ENCODE measurements around the gene PLIN5.
"Not testable (repeated sequence)": the region's sequence is repeated elsewhere in the genome, so short reads cannot be mapped to it uniquely, and the experiment has no call there.

PLIN5 gene

DNA sequence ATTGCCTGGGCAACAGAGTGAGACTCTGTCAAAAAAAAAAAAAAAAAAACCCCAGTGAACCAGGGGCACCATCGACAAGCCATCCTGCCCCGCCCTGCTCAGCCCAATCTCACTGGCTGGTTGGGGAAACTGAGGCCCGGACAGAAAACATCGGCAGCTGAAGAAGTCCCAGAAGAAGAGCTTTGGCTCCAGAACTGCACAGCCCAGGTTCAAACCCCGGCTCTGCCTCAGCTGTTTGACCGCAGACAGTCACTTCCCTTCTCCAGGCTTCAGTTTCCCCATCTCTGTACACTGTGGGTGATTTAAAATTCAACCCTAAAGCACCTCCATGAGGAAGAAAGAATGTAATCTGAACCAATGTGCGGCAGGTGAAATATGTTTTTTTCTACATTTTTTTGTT, 33.9 kb upstream of the PLIN5 start:
- DNase-seq (ENCODE audit: low read depth) = no peak

DNA sequence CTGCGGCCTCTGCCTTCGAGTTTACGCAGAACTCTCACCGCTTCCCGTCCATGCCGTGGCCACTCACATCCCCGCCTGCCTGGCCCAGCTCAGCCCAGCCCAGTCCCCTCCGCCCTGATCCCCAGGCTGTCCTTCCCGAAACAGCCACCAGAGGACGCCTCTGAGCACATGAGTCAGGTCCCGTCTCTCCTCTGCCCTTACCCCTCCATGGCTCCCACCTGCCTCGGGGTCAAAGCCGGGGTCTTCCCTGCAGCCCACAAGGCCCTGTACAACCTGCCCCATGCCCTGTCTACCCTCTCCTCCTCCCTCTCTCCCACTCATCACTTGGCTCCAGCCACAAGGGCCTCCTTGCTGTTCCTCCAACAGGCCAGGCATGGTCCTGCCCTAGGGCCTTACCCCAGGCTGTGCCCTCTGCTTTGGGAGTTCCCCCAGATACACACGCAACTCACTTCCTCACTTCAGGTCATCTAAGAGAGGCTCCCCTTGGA, 32.6 kb upstream of the PLIN5 start:
- DNase-seq (ENCODE audit: low read depth) = no peak

DNA sequence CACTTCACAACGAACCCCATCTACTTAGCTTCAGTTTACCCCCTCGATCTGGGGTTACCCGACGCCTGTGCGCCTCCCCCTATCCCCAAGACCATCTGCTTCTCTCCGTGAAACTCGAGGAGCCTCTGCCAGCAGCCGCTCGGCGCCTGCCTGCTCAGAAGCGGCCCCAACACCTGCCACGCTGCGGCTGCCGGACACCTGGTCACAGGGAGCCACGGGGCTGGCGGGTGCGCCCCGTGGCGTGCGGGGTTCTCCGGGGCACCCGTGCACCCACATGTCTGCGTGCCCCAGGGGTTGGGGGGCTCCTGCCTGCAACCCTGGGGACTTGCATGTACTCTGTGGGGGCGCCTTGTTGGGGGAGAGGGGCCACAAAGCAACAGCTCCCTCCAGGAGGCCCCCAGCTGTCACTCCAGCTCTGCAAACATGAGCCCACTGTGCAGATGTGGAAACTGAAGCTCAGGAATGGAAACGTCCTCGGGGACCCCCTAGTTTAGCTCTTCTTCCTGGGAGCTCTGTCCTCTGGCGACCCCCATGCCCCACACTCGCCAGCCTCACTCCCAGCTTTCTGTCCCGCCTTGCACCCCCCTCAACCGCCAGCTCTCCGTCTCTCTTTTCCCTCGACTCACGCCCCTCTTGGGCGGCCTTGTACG, 31.5 kb upstream of the PLIN5 start:
- DNase-seq (ENCODE audit: low read depth) = no peak

DNA sequence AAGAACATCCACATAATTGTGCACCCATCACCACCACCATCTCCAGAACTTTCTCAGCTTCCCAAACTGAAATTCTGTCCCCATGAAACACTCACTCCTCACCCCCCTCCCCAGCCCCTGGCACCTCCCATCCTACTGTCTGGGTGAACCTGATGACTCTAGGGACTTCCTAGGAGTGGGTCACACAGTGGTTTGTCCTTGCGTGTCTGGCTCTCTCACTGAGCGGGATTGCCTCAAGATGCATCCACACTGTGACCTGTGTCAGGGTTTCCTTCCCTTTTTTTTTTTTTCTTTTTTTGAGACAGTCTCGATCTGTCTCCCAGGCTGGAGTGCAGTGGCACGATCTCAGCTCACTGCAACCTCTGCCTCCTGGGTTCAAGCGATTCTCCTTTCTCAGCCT, 28.5 kb upstream of the PLIN5 start:
- not testable (repeated sequence) for DNase-seq (ENCODE audit: low read depth)

DNA sequence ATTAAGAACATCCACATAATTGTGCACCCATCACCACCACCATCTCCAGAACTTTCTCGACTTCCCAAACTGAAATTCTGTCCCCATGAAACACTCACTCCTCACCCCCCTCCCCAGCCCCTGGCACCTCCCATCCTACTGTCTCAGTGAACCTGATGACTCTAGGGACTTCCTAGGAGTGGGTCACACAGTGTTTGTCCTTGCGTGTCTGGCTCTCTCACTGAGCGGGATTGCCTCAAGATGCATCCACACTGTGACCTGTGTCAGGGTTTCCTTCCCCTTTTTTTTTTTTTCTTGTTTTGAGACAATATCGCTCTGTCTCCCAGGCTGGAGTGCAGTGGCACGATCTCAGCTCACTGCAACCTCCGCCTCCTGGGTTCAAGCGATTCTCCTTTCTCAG, 27.1 kb upstream of the PLIN5 start:
- not testable (repeated sequence) for DNase-seq (ENCODE audit: low read depth)

DNA sequence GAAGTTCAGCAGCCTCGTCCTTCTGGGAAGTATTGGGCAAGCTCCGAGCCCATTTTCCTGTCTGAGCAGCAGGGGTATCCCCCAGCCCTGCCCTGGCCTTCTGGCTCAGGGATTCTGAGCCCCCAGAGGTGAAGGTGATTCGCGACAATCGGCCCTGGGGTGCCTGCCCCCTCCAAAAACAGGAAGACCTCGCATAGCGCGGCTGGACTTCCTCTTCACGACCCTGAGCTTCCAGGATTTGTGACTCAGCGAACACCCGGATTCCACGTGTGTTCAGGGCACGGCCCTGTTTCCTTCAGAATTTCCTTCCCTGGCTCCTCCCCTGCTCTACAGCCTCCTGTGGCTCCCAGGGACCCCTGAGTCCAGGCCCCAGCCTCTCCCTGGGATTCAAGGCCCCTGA, 24.5 kb upstream of the PLIN5 start, which contains the start of gene SEMA6B:
Gene SEMA6B (minus strand): TSS at position 116 of the 400 bp plus-strand sequence. CDS start 1,227 bp downstream, outside the sequence.
- no peak for DNase-seq (ENCODE audit: low read depth)

DNA sequence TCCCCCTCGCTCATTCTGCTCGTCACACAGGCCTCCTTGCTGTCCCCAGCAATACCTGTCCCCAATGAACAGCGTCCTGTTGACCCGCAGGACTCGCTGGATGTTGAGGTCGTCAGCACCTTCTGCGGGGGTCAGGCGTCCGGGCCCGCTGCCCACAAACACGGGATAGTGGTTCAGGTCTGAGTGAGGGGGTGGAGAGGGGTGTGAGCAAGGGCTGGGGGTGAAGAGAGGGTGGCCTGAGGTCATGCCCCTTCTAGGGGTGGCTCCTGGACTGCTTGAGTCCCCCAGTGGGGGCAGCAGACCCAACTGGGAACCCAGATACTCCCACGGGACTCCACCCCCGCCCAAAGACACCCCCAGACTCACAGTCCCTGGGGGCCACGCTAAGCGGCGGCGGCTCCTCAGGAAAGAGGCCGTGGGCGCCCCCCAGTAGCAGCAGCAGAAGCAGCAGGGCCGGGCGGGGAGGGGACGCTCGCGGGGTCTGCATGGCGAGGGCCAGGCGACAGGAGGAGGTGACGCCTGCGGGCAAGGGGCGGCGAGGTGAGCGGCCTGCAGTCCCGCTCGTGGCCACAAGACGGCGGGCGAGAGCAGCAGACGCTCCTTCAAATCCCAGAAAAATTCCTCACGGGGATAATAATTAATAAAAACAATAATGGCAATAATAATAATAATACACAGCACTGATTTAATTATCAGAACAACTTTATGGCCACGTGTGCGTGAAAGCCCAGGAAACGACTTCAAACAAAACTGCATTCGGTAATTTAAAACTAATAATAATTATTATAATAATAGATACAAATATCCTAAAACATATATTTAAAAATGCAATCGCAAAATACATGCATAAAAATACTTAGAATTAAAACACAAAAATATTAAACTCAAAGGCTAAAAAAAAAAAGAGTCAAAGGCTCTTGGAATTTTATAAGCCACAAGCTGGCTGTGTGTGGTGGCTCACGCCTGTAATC, 23.2 kb upstream of the PLIN5 start:
- no peak for DNase-seq (ENCODE audit: low read depth)

DNA sequence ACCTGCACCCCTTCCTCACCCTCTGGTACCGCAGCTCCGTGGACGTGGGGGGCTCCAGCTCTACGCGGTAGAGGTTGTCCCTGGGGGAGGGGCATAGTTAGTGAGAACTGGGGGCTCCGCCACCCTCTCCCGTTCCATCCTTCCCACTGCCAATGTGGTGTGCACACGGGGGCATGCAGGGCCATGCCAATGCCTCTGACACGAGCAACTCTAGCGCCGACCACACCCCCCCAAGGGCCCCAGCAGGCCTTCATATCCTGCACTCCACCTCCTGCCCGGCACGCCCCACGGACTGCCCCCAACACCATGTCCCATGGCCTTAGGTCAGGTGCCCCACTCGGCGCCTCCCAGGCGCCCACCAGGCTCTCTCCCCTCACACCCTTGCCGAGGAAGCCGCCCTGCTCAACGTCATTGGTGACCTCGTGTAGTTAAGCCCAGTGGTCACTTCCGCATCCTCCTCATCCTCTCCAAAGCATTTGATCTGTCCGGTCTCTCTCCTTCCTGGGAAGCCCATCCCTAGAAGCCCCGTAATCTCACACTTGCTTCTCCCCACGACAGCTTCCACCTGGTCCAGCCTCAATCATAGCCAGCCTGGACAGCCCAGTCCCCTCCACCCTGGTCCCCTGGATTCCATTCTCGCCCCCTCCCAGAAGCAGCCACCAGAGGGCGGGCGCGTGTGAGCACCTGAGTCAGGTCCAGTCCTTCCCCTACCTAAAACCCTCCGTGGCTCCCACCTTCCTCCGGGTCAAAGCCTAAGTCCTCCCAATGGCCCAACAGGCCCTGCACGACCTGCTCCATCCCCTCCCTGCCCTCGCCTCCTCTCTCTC, 22.3 kb upstream of the PLIN5 start:
- DNase-seq (ENCODE audit: low read depth) = no peak

DNA sequence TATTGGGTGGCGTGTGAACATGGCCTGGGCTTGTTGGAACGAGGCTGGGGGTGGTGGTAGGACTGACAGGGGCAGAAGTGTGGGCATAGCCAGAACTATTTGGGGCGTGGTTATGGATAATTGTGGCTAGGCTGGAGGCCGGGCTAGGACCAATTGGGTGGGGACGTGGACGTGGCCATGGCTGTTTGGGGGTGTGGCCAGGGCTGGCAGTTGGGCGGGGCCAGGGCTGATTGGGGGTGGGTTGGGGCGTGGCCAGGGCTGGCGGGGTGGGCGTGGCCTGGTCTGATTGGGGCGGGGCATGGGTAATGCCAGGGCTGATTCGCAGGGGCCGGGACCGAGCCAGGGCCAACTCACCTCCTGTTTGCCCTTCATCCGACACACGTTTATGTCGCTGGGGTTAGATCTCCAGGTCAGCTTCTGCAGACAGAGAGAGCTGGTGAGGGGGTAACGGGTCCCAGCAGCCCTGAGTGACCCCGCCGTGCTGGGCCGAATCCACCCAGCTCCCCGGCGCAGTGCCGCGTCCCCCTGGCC, 21.6 kb upstream of the PLIN5 start:
- no peak for DNase-seq (ENCODE audit: low read depth)

DNA sequence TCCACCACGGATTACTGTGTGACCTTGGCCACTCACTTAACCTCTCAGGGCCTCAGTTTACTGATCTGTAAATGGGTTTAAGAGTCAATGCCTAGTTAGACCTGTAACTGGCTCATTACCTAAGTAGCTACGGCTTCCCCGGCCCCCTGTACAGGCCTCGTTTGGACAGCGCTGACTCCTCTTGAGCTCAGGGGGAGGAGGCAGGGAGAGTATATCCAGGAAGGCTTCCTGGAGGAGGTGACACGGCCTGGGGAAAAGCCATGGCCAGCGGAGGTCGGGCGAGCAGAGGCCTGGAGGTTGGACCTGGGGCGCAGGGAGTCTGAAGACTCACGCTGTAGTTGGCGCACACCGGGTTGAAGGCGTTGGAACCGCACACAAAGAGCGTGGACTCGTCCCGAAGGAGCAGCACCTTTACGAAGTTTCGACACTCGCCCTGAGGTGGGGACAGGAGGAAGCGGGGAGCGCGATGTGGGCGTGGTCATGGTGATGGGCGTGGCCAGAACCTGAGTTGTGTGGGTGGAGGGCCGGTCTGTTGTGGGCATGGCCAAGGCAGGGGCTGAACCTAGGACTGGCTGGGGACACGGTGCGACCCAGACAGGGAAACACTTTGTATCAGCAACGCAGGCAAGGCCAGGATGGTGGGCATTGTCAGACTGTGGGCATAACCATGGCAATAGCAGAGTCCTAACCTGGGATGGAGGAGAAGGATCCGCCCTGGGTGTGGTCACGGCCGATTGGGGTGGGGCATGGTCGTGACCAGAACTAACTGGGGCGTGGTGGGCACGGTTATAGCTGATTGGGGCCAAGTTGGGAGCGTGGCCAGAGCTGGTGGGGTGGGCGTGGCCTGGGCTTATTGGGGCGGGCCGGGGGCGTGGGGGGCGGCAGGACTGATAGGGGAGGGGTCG, 20.9 kb upstream of the PLIN5 start:
- DNase-seq (ENCODE audit: low read depth) = no peak

DNA sequence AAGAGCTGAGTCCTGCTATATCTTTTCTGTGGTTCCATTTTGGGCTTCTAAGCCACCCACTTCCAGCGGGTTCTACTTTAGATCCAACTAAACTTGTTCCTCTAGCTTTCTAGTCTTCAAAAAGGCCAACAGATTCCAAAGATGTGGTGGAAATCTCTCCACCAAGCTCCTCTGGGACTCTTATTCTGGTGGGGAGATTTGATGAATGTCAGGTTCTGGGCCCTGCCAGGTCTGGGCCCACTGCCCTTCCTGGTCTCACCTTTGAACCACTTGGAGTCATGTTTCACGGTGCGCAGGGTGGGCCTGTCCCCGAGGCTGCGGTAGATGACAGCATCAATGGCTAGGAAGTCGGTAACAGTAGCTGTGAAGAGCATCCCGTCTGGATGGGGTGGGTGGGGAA, 19.7 kb upstream of the PLIN5 start:
- DNase-seq (ENCODE audit: low read depth) = no peak

DNA sequence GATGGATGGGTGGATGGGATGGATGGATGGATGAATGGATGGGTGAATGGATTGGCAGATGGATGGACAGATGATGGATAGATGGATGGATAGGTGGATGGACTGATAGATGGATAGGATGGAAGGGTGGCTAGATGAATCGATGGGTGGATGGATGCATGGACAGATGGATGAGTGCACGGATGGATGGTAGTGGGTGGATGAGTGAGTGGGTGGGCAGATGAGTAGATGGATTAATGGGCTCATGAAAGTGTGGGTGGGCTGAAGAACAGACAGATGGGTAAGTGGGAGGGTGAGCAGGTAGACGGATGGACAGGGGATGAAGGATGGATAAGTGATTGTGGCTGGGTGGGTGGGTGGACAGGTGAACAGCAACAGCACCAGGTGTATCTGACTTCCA, 18.8 kb upstream of the PLIN5 start:
- DNase-seq (ENCODE audit: low read depth) = no peak

DNA sequence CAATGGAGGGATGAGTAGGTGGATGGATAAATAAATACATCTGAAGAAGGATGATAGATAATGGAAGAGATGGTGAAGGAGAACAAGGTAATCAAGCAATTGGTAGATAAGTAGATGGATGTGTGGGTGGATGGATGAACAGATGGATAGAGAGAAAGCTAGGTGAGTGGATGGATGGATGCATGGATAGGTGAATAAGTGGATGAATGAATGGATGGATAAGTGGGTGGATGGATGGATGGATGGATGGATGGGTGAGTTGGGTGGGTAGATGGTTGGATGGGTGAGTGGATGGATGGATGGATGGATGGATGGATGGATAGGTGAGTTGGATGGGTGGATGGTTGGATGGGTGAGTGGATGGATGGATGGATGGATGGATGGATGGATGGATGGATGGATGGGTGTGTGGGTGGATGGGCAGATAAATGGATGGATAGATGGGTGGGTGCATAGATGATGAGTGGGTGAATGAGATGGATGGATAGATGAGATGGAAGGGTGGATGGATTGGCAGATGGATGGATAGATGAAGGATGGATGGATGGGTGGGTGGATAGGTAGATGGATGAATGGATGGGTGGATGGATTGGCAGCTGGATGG, 18.2 kb upstream of the PLIN5 start:
- DNase-seq (ENCODE audit: low read depth) = no peak

DNA sequence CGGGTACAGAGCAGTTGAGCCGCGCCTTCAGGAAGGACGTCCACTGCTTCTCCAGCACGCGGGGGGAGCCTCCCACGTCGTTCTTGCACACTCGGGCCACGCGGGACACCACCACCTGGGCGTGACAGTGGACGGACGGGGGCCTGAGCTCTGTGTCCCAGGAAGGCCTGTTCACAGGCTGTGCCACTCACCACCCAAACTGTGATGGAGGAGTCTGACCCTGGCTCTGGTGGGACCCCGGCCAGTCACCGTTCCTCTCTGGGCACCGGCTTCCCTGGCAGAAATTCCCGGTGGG, 17.4 kb upstream of the PLIN5 start:
- no peak for DNase-seq (ENCODE audit: low read depth)

DNA sequence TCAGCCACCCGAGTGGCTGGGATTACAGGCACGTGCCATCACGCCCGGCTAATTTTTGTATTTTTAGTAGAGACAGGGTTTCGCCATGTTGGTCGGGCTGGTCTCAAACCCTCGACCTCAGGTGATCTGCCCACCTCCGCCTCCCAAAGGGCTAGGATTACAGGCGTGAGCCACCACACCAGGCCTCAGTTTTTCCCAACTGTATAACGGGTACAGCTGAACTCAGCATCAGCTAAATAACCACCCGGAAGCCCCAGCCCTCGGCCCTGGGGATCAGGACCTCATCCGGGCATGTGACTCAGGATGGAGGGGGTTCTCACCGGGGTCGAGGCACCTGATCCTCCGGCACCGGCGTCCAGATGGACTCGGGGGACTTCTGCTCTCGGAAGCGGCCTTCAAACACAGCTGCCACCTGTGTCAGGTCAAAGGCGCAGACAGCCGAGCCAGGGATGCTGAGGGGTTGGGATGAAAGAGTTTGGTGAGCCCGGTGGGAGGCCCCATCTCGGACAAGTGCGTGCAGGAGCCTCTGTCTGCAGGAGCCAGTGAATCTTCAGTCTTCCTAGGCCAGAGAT, 15.5 kb upstream of the PLIN5 start:
- DNase-seq (ENCODE audit: low read depth) = no peak

DNA sequence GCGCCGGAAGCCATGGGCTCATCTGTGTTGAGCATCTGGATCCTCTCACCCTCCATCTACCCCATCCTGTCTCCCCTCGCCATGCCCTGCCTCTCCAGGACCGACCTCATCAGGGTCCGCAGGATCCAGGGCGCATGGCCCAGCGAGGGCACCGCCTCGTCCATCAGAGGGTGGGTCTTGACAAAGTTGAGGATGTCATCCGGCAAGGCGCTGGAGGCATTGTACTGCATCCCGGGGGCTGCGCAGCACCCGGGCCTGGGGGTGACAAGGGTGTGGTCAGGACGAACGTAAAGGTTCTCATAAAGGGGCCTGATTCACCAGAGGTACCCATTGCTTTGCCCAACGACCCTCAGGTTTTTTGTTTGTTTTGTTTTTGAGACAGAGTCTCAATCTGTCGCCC, 15.0 kb upstream of the PLIN5 start:
- DNase-seq (ENCODE audit: low read depth) = no peak

DNA sequence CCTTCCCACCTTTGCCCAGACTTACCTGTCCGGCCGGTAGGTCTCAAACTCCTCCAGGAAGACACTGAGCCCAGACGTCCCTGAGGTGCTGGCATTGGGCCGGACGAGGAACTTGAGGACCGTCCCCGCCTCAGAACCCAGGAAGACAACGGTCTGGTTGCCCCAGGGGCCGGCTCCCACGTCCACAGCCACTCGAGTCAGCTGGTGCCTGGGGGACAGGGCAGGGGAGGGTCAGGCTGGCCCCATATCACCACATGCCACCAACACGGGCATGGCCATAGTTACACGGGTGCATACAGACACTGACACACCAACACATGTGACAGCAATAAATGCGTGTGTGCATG, 13.2 kb upstream of the PLIN5 start:
- DNase-seq (ENCODE audit: low read depth) = no peak

DNA sequence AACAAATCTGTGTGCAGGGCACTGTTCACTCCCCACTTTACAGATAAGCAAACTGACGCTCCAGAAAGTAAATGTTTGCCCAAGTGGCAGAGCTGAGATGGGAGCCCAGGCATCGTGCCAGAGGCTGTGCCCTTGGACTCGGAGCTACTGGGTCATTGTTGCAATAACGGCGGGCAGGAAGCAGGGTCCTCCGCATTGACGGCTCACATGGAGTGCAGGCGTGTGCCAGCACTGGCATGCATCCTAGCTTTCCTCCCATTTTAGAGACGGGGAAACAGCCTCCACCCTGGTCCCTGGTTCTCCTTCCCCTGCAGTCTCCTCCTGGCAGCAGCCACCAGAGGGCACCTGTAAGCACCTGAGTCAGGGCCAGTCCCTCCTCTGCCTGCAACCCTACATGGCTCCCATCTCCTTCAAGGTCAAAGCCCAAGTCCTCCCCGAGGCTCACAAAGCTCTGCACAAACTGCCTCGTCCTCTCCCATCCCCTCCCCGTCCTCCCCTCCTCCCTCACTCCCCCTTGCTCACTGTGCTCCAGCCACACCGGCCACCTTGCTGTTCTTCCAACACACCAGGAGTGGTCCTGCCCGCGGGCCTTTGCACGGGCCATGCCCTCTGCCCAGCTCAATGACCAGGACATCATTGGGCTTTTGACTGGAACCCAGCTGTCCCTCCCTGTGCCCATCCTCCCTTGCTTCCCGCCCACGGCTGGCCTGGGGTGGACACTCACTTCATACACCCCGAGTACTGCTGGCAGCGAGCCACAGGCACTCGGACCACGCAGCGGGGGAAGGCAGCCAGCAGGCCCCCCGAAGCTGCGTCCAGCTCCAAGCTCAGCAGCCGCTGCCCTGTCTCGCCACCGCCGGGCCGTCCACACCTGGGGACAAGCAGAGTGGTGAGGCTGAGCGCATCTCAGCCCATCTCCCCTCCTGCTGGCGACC, 12.5 kb upstream of the PLIN5 start:
- no peak for DNase-seq (ENCODE audit: low read depth)
